ENCODE results near the gene AGK. TPM values are rescaled to one million over a fixed set of nuclear protein-coding genes. Genes with fewer than 3 reads are reported as not detected.

The AGK gene
- total and polyA plus RNA-seq, 2 donors (not counting 1 experiment from before 2014, with no cell fraction given) = 12.8 to 26.1 TPM

DNA sequence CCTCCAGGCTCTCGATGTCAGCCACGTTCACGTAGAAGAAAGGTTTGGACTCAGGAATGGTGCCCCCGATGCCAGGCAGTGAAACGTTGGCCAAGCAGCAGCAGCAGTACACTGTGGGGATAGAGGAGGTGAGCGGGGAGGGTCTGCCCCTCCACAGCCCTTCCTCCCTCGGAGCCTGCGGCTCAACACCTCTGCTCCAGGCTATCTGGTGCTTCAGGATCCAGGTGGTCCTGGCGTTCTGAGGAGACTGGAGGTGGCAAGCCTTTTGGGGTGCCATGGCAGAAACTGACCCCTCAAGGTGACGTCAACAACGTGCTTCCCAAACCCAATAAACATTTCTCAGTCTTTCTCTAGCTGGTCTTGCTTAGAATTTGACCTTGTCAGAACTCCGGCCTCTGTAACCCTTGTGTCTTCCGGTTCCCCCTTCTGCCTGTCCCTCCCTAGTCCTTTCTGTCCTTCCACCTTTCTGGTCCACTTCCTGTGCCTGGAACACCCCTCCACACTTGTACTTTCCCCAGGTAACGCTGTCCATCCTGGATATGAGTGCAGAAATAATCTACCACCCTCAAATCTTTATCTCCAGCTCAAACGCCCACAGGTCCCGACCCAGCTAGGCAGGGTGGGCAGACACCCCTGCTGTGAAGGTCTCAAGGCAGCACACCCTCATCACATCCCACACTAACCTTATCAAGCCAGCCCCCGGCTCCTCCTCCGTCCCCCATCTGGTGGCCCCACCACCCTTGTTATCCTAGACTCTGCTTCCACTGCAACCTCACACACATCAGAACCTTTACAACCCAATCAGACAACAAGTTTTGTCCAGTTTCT, 114.2 kb downstream of the AGK start:
- H3K27me3 Mint-ChIP-seq = no peaks in the 10 kb centered on the region
- H3K4me1 ChIP-seq (ENCODE audit: control insufficient read depth in 2 of 2, insufficient read depth in 2 of 2, low read length in 2 of 2) = no peaks in the 10 kb centered on the region
- H3K4me2 ChIP-seq (replicated peaks; ENCODE audit: low read depth, low read length, poor library complexity, severe bottlenecking) = no peak overlapping the region
- H3K4me1 Mint-ChIP-seq = peaks cover 7% of the 10 kb centered on the region
- ATAC-seq (ENCODE audit: low read depth) = no peak
- no peak overlapping the region for H3K4me3 ChIP-seq (ENCODE audit: control extremely low read depth in 1 of 5, extremely low read depth in 1 of 5, insufficient read depth in 1 of 5, low read depth in 2 of 5, low read length in 4 of 5)
- peaks cover 3 to 53% of the 10 kb centered on the region in 2 experiments for H3K36me3 ChIP-seq (replicated peaks in 1 of 2; ENCODE audit: control extremely low read depth in 1 of 2, control insufficient read depth in 1 of 2, extremely low read depth in 1 of 2, insufficient read depth in 2 of 2, low read length in 1 of 2)
- no peak overlapping the region for H3K9ac ChIP-seq (ENCODE audit: low read length)
- no peak overlapping the region for H3K4me3 Mint-ChIP-seq
- DNase-seq = no peak
- intact Hi-C loops (cut with micrococcal nuclease) = no loop called here
- no peak overlapping the region for H3K27ac ChIP-seq (ENCODE audit: low read length in 2 of 2)
- 98% methylated on average over 16 of the region's 18 CpGs for WGBS (ENCODE audit: insufficient coverage)
- no peaks in the 10 kb centered on the region for H3K27me3 ChIP-seq (replicated peaks in 1 of 4; ENCODE audit: control extremely low read depth in 1 of 4, control insufficient read depth in 3 of 4, insufficient read depth in 4 of 4, low read length in 3 of 4)
- H3K79me2 ChIP-seq (ENCODE audit: control insufficient read depth, insufficient read depth, low read length) = no peaks in the 10 kb centered on the region
- no peak overlapping the region for H3K27ac Mint-ChIP-seq
- no peaks in the 10 kb centered on the region for H3K9me3 ChIP-seq (ENCODE audit: control extremely low read depth in 1 of 3, control insufficient read depth in 2 of 3, insufficient read depth in 1 of 3, low read length in 2 of 3)
- TF ChIP-seq, protein P1, sequence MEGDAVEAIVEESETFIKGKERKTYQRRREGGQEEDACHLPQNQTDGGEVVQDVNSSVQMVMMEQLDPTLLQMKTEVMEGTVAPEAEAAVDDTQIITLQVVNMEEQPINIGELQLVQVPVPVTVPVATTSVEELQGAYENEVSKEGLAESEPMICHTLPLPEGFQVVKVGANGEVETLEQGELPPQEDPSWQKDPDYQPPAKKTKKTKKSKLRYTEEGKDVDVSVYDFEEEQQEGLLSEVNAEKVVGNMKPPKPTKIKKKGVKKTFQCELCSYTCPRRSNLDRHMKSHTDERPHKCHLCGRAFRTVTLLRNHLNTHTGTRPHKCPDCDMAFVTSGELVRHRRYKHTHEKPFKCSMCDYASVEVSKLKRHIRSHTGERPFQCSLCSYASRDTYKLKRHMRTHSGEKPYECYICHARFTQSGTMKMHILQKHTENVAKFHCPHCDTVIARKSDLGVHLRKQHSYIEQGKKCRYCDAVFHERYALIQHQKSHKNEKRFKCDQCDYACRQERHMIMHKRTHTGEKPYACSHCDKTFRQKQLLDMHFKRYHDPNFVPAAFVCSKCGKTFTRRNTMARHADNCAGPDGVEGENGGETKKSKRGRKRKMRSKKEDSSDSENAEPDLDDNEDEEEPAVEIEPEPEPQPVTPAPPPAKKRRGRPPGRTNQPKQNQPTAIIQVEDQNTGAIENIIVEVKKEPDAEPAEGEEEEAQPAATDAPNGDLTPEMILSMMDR (IDR thresholded peaks at IDR 0.05) = no peak
- no peak for TF ChIP-seq EZH2 (IDR thresholded peaks at IDR 0.05; ENCODE audit: borderline replicate concordance, insufficient read depth, low read depth, low read length, poor library complexity, severe bottlenecking)
- POLR2A ChIA-PET = no interaction called here
- CTCF ChIA-PET = interaction anchor here (1.5 kb wide), 2 partner anchors 9 to 11 kb away, joined by 4 read pairs; no protein-coding TSS in a partner anchor
- no peak overlapping the region for H2AFZ ChIP-seq (ENCODE audit: insufficient read depth, low read depth, low read length, poor library complexity, severe bottlenecking)
- H4K20me1 ChIP-seq (ENCODE audit: control insufficient read depth, insufficient read depth, low read length, poor library complexity, severe bottlenecking) = no peaks in the 10 kb centered on the region
- no peaks in the 10 kb centered on the region for H3K9me3 Mint-ChIP-seq (ENCODE audit: insufficient read depth)

DNA sequence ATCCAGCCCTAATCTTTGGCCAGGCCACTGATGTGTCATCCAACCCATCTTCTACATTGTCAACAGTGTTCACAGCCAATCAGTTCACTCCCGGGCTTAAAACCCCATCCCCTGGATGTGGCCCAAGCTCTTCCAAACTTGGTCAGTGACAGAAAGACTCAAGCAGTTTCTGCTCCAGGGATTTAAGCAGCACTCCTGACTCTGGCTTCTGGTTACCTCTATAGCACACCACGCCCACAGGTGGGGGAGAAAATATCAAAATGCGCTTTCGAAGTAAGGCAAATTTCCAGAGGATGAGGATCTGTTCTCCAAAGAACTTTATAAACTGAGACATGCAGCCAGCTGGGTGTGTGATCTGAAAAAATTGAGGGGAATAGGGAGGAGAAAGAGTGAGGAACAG, 114.9 kb downstream of the AGK start:
- no peaks in the 10 kb centered on the region for H3K9me3 Mint-ChIP-seq (ENCODE audit: insufficient read depth)
- Histone ChIP-seq H3K9me3 (ENCODE audit: control extremely low read depth in 1 of 3, control insufficient read depth in 2 of 3, insufficient read depth in 1 of 3, low read length in 2 of 3) (no peaks in the 10 kb centered on the region), H4K20me1 (ENCODE audit: control insufficient read depth, insufficient read depth, low read length, poor library complexity, severe bottlenecking) (no peaks in the 10 kb centered on the region), H3K4me1 (ENCODE audit: control insufficient read depth in 2 of 2, insufficient read depth in 2 of 2, low read length in 2 of 2) (no peaks in the 10 kb centered on the region), H3K27me3 (replicated peaks in 1 of 4; ENCODE audit: control extremely low read depth in 1 of 4, control insufficient read depth in 3 of 4, insufficient read depth in 4 of 4, low read length in 3 of 4) (no peaks in the 10 kb centered on the region), H3K4me3 (ENCODE audit: control extremely low read depth in 1 of 5, extremely low read depth in 1 of 5, insufficient read depth in 1 of 5, low read depth in 2 of 5, low read length in 4 of 5) (no peak overlapping the region), H3K9ac (ENCODE audit: low read length) (no peak overlapping the region), H3K27ac (ENCODE audit: low read length in 2 of 2) (no peak overlapping the region), H3K79me2 (ENCODE audit: control insufficient read depth, insufficient read depth, low read length) (no peaks in the 10 kb centered on the region), H2AFZ (ENCODE audit: insufficient read depth, low read depth, low read length, poor library complexity, severe bottlenecking) (no peak overlapping the region), H3K36me3 (replicated peaks in 1 of 2; ENCODE audit: control extremely low read depth in 1 of 2, control insufficient read depth in 1 of 2, extremely low read depth in 1 of 2, insufficient read depth in 2 of 2, low read length in 1 of 2) (peaks cover 7 to 56% of the 10 kb centered on the region in 2 experiments), H3K4me2 (replicated peaks; ENCODE audit: low read depth, low read length, poor library complexity, severe bottlenecking) (no peak overlapping the region)
- ChIA-PET POLR2A (no interaction called here), CTCF (interaction anchor here (1.0 kb wide), 1 partner anchor 12 kb away, joined by 8 read pairs; no protein-coding TSS in a partner anchor)
- no peak overlapping the region for H3K27ac Mint-ChIP-seq
- TF ChIP-seq, protein P1 (IDR thresholded peaks at IDR 0.05) = no peak
- no peak for TF ChIP-seq EZH2 (IDR thresholded peaks at IDR 0.05; ENCODE audit: borderline replicate concordance, insufficient read depth, low read depth, low read length, poor library complexity, severe bottlenecking)
- no peak for ATAC-seq (ENCODE audit: low read depth)
- DNase-seq = no peak
- H3K4me1 Mint-ChIP-seq = peaks cover 4% of the 10 kb centered on the region
- no peak overlapping the region for H3K4me3 Mint-ChIP-seq
- intact Hi-C loops (cut with micrococcal nuclease) = no loop called here
- WGBS (ENCODE audit: insufficient coverage) = 100% methylated on average over 1 of the region's 4 CpGs
- no peaks in the 10 kb centered on the region for H3K27me3 Mint-ChIP-seq
